ENCODE measurements around the gene SIPA1L3. TPM values are rescaled to one million over a fixed set of nuclear protein-coding genes. Genes with fewer than 3 reads are reported as not detected.

Gene SIPA1L3
- total and polyA plus RNA-seq, 2 experiments from 2014 or later = 13.7 to 23.3 TPM

DNA sequence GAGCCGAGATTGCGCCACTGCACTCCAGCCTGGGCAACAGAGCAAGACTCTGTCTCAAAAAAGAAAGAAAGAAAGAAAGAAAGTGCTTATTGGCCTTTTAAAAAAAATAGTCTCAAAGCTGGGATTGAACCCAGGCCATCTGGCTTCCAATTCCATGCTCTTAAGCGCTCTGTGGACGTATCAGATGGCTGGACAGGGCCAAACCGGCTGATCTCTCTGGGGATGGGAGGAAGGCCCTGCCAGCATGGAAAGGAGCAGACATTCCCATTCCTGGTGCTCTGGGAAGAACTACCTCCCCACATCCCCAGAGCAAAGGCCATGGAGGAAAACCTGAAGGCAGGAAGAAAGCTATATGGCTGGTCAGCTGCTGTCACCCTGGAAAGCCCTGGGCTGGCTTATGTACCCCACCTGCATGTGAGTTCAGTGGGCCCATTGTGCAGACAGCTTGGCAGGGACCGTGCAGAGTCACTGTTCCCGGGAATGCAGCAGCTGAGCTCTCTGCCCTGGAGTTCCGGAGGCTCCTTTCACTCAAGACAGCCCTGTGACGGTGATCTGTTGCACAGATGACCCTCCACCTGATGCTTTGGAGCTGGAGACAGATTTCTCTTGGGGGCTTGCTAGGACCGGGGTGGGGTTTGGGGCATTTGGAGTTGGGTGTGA, 84.3 kb downstream of the SIPA1L3 start:
- no peak for DNase-seq (ENCODE audit: low spot score)
- Histone ChIP-seq H3K36me3 (replicated peaks; ENCODE audit: insufficient read depth, low read depth) (no peaks in the 10 kb centered on the region), H3K27me3 (no peaks in the 10 kb centered on the region), H3K79me2 (peaks cover 71% of the 10 kb centered on the region), H3K9me2 (replicated peaks; ENCODE audit: insufficient read depth) (no peaks in the 10 kb centered on the region), H3K4me2 (no peak overlapping the region), H3K9me3 (ENCODE audit: low read depth) (no peaks in the 10 kb centered on the region), H4K20me1 (ENCODE audit: insufficient read depth, poor library complexity, severe bottlenecking) (peaks cover 5% of the 10 kb centered on the region), H3K27ac (no peak overlapping the region), H3K4me1 (ENCODE audit: insufficient read depth) (peaks cover 8% of the 10 kb centered on the region), H2AFZ (no peak overlapping the region), H3K4me3 (no peak overlapping the region)
- TF ChIP-seq CTCF (IDR thresholded peaks at IDR 0.05; ENCODE audit: poor library complexity) (no peak), EZH2phosphoT487 (IDR thresholded peaks at IDR 0.05; ENCODE audit: low read depth, severe bottlenecking, unreplicated experiment) (no peak), EZH2 (IDR thresholded peaks at IDR 0.05; ENCODE audit: borderline replicate concordance) (no peak)
- WGBS (ENCODE audit: low lambda C conversion rate, missing lambda C conversion rate) = 93% methylated on average over 9 of the region's 10 CpGs

- Histone ChIP-seq H3K36me3 (replicated peaks; ENCODE audit: insufficient read depth, low read depth) (no peaks in the 10 kb centered on the region), H2AFZ (no peak overlapping the region), H3K4me2 (no peak overlapping the region), H3K9me3 (ENCODE audit: low read depth) (no peaks in the 10 kb centered on the region), H3K9me2 (replicated peaks; ENCODE audit: insufficient read depth) (no peaks in the 10 kb centered on the region), H3K4me3 (no peak overlapping the region), H3K4me1 (ENCODE audit: insufficient read depth) (peaks cover 8% of the 10 kb centered on the region), H3K27ac (no peak overlapping the region), H3K27me3 (no peaks in the 10 kb centered on the region), H4K20me1 (ENCODE audit: insufficient read depth, poor library complexity, severe bottlenecking) (peaks cover 5% of the 10 kb centered on the region), H3K79me2 (peaks cover 71% of the 10 kb centered on the region)
- TF ChIP-seq EZH2phosphoT487 (IDR thresholded peaks at IDR 0.05; ENCODE audit: low read depth, severe bottlenecking, unreplicated experiment) (no peak), CTCF (IDR thresholded peaks at IDR 0.05; ENCODE audit: poor library complexity) (no peak), EZH2 (IDR thresholded peaks at IDR 0.05; ENCODE audit: borderline replicate concordance) (no peak)
- DNase-seq (ENCODE audit: low spot score) = no peak
- 67% methylated on average over 4 of the region's 4 CpGs for WGBS (ENCODE audit: low lambda C conversion rate, missing lambda C conversion rate)
Observed at GRCh38 chr19:37991841-37992248, 84.8 kb downstream of the SIPA1L3 start.

DNA sequence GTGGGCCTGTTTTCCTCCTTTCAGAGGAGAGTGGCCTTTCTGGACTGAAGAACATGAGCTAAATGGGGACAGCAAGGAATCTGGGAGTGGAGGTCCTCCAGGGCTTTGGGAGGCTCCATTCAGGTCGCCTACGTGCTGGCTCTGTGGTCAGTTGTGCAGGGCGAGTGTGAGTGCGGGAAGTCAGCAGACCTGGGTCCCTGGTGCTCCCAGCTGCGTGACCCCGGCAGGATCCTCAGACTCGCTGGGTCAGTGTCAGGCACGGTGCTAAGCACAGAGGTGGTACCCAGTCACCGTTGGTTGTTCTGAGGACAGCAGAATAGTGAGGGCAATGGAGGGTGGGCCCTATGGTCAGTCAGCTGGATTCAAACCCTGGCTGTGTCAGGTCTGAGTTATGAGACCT, 85.8 kb downstream of the SIPA1L3 start:
- H3K27me3 ChIP-seq = no peaks in the 10 kb centered on the region
- peaks cover 8% of the 10 kb centered on the region for H3K4me1 ChIP-seq (ENCODE audit: insufficient read depth)
- H3K79me2 ChIP-seq = peaks cover 68% of the 10 kb centered on the region
- H3K36me3 ChIP-seq (replicated peaks; ENCODE audit: insufficient read depth, low read depth) = no peaks in the 10 kb centered on the region
- no peaks in the 10 kb centered on the region for H3K9me2 ChIP-seq (replicated peaks; ENCODE audit: insufficient read depth)
- H3K9me3 ChIP-seq (ENCODE audit: low read depth) = no peaks in the 10 kb centered on the region
- no peak for DNase-seq (ENCODE audit: low spot score)
- WGBS (ENCODE audit: low lambda C conversion rate, missing lambda C conversion rate) = 95% methylated on average over 9 of the region's 9 CpGs
- H3K27ac ChIP-seq = no peak overlapping the region
- no peak overlapping the region for H3K4me3 ChIP-seq
- H3K4me2 ChIP-seq = no peak overlapping the region
- no peak overlapping the region for H2AFZ ChIP-seq
- TF ChIP-seq EZH2phosphoT487 (IDR thresholded peaks at IDR 0.05; ENCODE audit: low read depth, severe bottlenecking, unreplicated experiment) = no peak
- TF ChIP-seq CTCF (IDR thresholded peaks at IDR 0.05; ENCODE audit: poor library complexity) = no peak
- H4K20me1 ChIP-seq (ENCODE audit: insufficient read depth, poor library complexity, severe bottlenecking) = peaks cover 5% of the 10 kb centered on the region
